K562 (cell line): ENCODE measurements around the gene SLC25A10. TPM values are rescaled to one million over a fixed set of nuclear protein-coding genes. Genes with fewer than 3 reads are reported as not detected.

ENCODE experiments used
- ATAC-seq: fragments of 200-7000 bp; cut with Tn5 transposase; 3 replicates; pipeline ENCODE4 v1.9.1; 2020; ENCODE audit warnings: moderate library complexity
- BruUV-seq: library from RNA; stranded (reverse); fragments of 400-500 nt; replicated peaks from 2 replicates; lab custom pipeline; 2021; lab: Mats Ljungman, UMichigan
- CTCF ChIA-PET: fragments of 300-600 bp; formaldehyde crosslinking; extraction: SDS; loops from one replicate; lab custom pipeline; 2021; ENCODE audit warnings: low intra/inter-chr PET ratio; lab: Yijun Ruan, JAX
- POLR2A ChIA-PET: fragments of 300-600, 350-650 bp; sonication (Branson Sonifier 250); formaldehyde crosslinking; extraction: SDS; loops from one replicate; lab custom pipeline; 2021; ENCODE audit warnings: antibody characterized with exemption, inconsistent platforms; lab: Yijun Ruan, JAX
- DNase-seq, 4 experiments: peaks; one replicate each; pipeline versions ENCODE4 v3.0.0 to v3.0.0-alpha.2; 2011 to 2018; ENCODE audit warnings: low spot score in 3 of 4, mixed read lengths in 3 of 4; ENCODE audit errors: extremely low read depth in 1 of 4
- FAIRE-seq: peaks from 2 replicates; lab custom pipeline; 2011; peaks lifted over from hg19 to GRCh38; lab: Jason Lieb, UNC
- H2AFZ ChIP-seq: 2 replicates; pipeline ENCODE4 v1.6.0; 2011; ENCODE audit warnings: low read depth, low read length, control low read depth, inconsistent platforms
- H3K27ac ChIP-seq: fragments of 200-600 bp; 3 replicates; pipeline ENCODE4 v1.8.0; 2011; ENCODE audit warnings: low read depth, mild to moderate bottlenecking, control low read depth, inconsistent platforms, low read length, moderate library complexity, mixed read lengths; ENCODE audit errors: extremely low read depth
- H3K27me3 ChIP-seq, 2 experiments: fragments of 300-600 bp in 1 of 2; 2 replicates in 1 of 2; 3 replicates in 1 of 2; pipeline versions ENCODE4 v1.6.0 to v1.8.0; 2011; ENCODE audit warnings: inconsistent platforms in 2 of 2, low read length in 2 of 2, mild to moderate bottlenecking in 1 of 2, mixed read lengths in 1 of 2, moderate library complexity in 1 of 2; ENCODE audit not compliant: control insufficient read depth in 2 of 2, insufficient read depth in 2 of 2
- H3K36me3 ChIP-seq: fragments of 300-600 bp; 3 replicates; pipeline ENCODE4 v1.8.0; 2011; ENCODE audit warnings: mild to moderate bottlenecking, low read length, inconsistent platforms; ENCODE audit not compliant: control insufficient read depth, insufficient read depth
- H3K4me1 ChIP-seq, 2 experiments: fragments of 200-600 bp in 1 of 2; replicated peaks in 1 of 2; 2 replicates in 1 of 2; 3 replicates in 1 of 2; pipeline versions ENCODE4 v1.5.1 to v1.8.0; 2011; ENCODE audit warnings: inconsistent platforms in 2 of 2, low read length in 2 of 2, mild to moderate bottlenecking in 1 of 2, mixed read lengths in 1 of 2, moderate library complexity in 1 of 2; ENCODE audit not compliant: control insufficient read depth in 2 of 2, insufficient read depth in 2 of 2
- H3K4me2 ChIP-seq: 2 replicates; pipeline ENCODE4 v1.6.1; 2011; ENCODE audit warnings: low read length, control low read depth, inconsistent platforms, mixed read lengths; ENCODE audit not compliant: insufficient read depth
- H3K4me3 ChIP-seq: fragments of 200-600 bp; sonication (generic), shearing (Covaris generic); 2 replicates; pipeline ENCODE4 v1.5.1; 2016; ENCODE audit warnings: control low read depth, inconsistent platforms
- H3K79me2 ChIP-seq: fragments of 200-600 bp; 3 replicates; pipeline ENCODE4 v1.8.0; 2011; ENCODE audit warnings: low read length, inconsistent platforms; ENCODE audit not compliant: control insufficient read depth, insufficient read depth
- H3K9ac ChIP-seq, 2 experiments: 2 replicates each; pipeline versions ENCODE4 v1.6.0 to v1.6.1; 2011; ENCODE audit warnings: low read depth in 2 of 2, low read length in 2 of 2, control low read depth in 1 of 2, inconsistent platforms in 1 of 2, mild to moderate bottlenecking in 1 of 2, mixed read lengths in 1 of 2; ENCODE audit not compliant: insufficient read depth in 1 of 2
- H3K9me1 ChIP-seq: one replicate; pipeline ENCODE4 v1.6.0; 2011; ENCODE audit warnings: inconsistent platforms, mild to moderate bottlenecking, low read length, moderate library complexity; ENCODE audit not compliant: control insufficient read depth, insufficient read depth
- H3K9me3 ChIP-seq: replicated peaks from 2 replicates; pipeline ENCODE4 v1.5.1; 2011; ENCODE audit warnings: low read depth, low read length, inconsistent platforms; ENCODE audit not compliant: control insufficient read depth, insufficient read depth
- H4K20me1 ChIP-seq: replicated peaks from 2 replicates; pipeline ENCODE4 v1.6.1; 2011; ENCODE audit warnings: low read length, inconsistent platforms, mixed read lengths; ENCODE audit not compliant: control insufficient read depth, insufficient read depth
- EWSR1 ChIP-seq: fragments of 450-650 bp; IDR thresholded peaks from 2 replicates; pipeline ENCODE4 v1.6.1; 2018; ENCODE audit warnings: borderline replicate concordance, mild to moderate bottlenecking, low read depth, moderate library complexity; ENCODE audit not compliant: partially characterized antibody
- ZBTB40 ChIP-seq, 2 experiments: fragments of 450-650 bp in 1 of 2; sonication (generic) in 1 of 2; formaldehyde crosslinking in 1 of 2; IDR thresholded peaks; 2 replicates each; pipeline versions ENCODE4 v1.7.1 to v1.9.0; 2016 to 2022; ENCODE audit warnings: inconsistent platforms in 1 of 2, mild to moderate bottlenecking in 1 of 2, missing genetic modification reagents in 1 of 2
- ZBTB8A ChIP-seq: fragments of 450-650 bp; IDR thresholded peaks from 2 replicates; pipeline ENCODE4 v1.6.1; 2018; ENCODE audit warnings: mild to moderate bottlenecking, moderate library complexity; ENCODE audit not compliant: partially characterized antibody
- ZNF717 ChIP-seq: fragments of 250-450 bp; sonication (Bioruptor Pico); IDR thresholded peaks from 2 replicates; pipeline ENCODE4 v1.5.0; 2021
- ZNF780A ChIP-seq: fragments of 250-450 bp; sonication (Bioruptor Pico); IDR thresholded peaks from 2 replicates; pipeline ENCODE4 v1.5.0; 2021; ENCODE audit warnings: mild to moderate bottlenecking
- ZSCAN32 ChIP-seq: fragments of 450-650 bp; formaldehyde crosslinking; IDR thresholded peaks from 2 replicates; pipeline ENCODE4 v1.4.0; 2020; ENCODE audit warnings: mild to moderate bottlenecking, moderate library complexity
- WGBS: fragments of 100-300 bp; shearing (Covaris generic); methylation state at CpG from one replicate; pipeline ENCODE4 v1.1.6; 2016; ENCODE audit warnings: low coverage, mixed read lengths; ENCODE audit not compliant: insufficient coverage; ENCODE audit errors: missing lambda C conversion rate; 5-methylcytosine and 5-hydroxymethylcytosine counted together
- in situ Hi-C: fragments of 300-500 bp; cut with MboI; formaldehyde crosslinking; loops from 4 replicates; pipeline ENCODE4 v1.15.0; 2018; ENCODE audit warnings: inconsistent platforms, mixed read lengths
- intact Hi-C: fragments of 100-400 bp; cut with micrococcal nuclease; formaldehyde crosslinking; loops from 2 replicates; pipeline ENCODE4 v1.14.2; 2022
- polyA plus RNA-seq, 8 experiments: library from polyadenylated mRNA; depleted of rRNA in 4 of 8; stranded (reverse) in 5 of 8; unstranded in 3 of 8; fragments of >200 nt; fragmentation: Nextera tagmentation in 2 of 8; fragmentation: Illumina TruSeq in 1 of 8; extraction: Ambion mirVana in 2 of 8; extraction: Trizol in 1 of 8; gene quantifications; 2 replicates each; pipeline versions ENCODE4 v1.2.1 to v1.2.3, GENCODE V29; 2011 to 2014; ENCODE audit warnings: inconsistent platforms in 1 of 8, missing spikeins in 1 of 8
- total RNA-seq, 7 experiments: library from RNA; depleted of rRNA in 6 of 7; stranded (reverse); fragments of >200 nt in 6 of 7; fragmentation: Illumina TruSeq in 2 of 7; extraction: Trizol in 2 of 7; gene quantifications; 2 replicates each; pipeline versions ENCODE4 v1.2.1 to v1.2.3, GENCODE V29; 2011 to 2021; ENCODE audit warnings: low replicate concordance in 1 of 7

The SLC25A10 gene
- total and polyA plus RNA-seq, 9 of the 15 experiments (the other 6 are each of a cell fraction or from before 2014, with no cell fraction given) = 0.10 to 85.6 (median 34.3) TPM

GRCh38 chr17:81725439-81725838 is 13.4 kb downstream of the SLC25A10 start:
- no peaks in the 10 kb centered on the region for H3K9me1 ChIP-seq
- H3K9ac ChIP-seq = no peak overlapping the region
- H3K27me3 ChIP-seq = no peaks in the 10 kb centered on the region
- POLR2A ChIA-PET = interaction anchor here (0.6 to 5.4 kb wide), 7 partner anchors 12 to 132 kb away, joined by 3 to 59 read pairs (median 3); partner anchors contain the start of gene SLC25A10
- no peak overlapping the region for H3K27ac ChIP-seq
- H3K36me3 ChIP-seq = peaks cover 3% of the 10 kb centered on the region; the same call in 1 of the 3 replicates
- CTCF ChIA-PET = interaction anchor here (0.6 kb wide), 1 partner anchor 717 kb away, joined by 3 read pairs; no protein-coding TSS in a partner anchor
- H3K4me3 ChIP-seq = no peak overlapping the region
- in situ Hi-C loops = no loop called here
- ATAC-seq = no peak
- no peaks in the 10 kb centered on the region for H3K9me3 ChIP-seq
- no peak overlapping the region for H2AFZ ChIP-seq
- no peak for FAIRE-seq
- BruUV-seq = no TSS peak
- WGBS = 57% methylated on average over 8 of the region's 9 CpGs
- H4K20me1 ChIP-seq = no peaks in the 10 kb centered on the region; the same call in 1 of the 2 replicates
- no peak overlapping the region for H3K4me2 ChIP-seq
- intact Hi-C loops = no loop called here
- H3K4me1 ChIP-seq = peaks cover 19 to 56% of the 10 kb centered on the region in 2 experiments
- no peak for TF ChIP-seq ZNF780A (CRISPR knock-in tag)
- no peak for TF ChIP-seq EWSR1
- no peak for TF ChIP-seq ZBTB8A
- TF ChIP-seq, all 486 proteins: peak for 0
- no peaks in the 10 kb centered on the region for H3K79me2 ChIP-seq
- DNase-seq = no peak

- no peaks in the 10 kb centered on the region for H3K9me3 ChIP-seq
- intact Hi-C loops = no loop called here
- H2AFZ ChIP-seq = no peak overlapping the region
- no peaks in the 10 kb centered on the region for H3K9me1 ChIP-seq
- in situ Hi-C loops = no loop called here
- DNase-seq (no peak), FAIRE-seq (no peak), ATAC-seq (no peak)
- H3K4me3 ChIP-seq = no peak overlapping the region
- H3K36me3 ChIP-seq = no peaks in the 10 kb centered on the region; the same call in 2 of the 3 replicates
- H3K4me1 ChIP-seq = peaks cover 19 to 51% of the 10 kb centered on the region in 2 experiments
- BruUV-seq = no TSS peak
- ChIA-PET CTCF (interaction anchor here (0.6 kb wide), 1 partner anchor 716 kb away, joined by 3 read pairs; no protein-coding TSS in a partner anchor), POLR2A (interaction anchor here (0.7 to 5.4 kb wide), 4 partner anchors 13 to 19 kb away, joined by 3 to 59 read pairs (median 4); partner anchors contain the start of gene SLC25A10)
- no peaks in the 10 kb centered on the region for H3K27me3 ChIP-seq
- no peaks in the 10 kb centered on the region for H3K79me2 ChIP-seq
- H3K27ac ChIP-seq = no peak overlapping the region
- WGBS = 72% methylated on average over 9 of the region's 9 CpGs
- H3K4me2 ChIP-seq = no peak overlapping the region
- no peaks in the 10 kb centered on the region; the same call in 1 of the 2 replicates for H4K20me1 ChIP-seq
- peak overlapping the region in 1 of 2 experiments; percentile 47; a peak in 1 of 4 replicates for H3K9ac ChIP-seq
- TF ChIP-seq ZBTB40 (IDR thresholded peaks at IDR 0.05) = no peak
- TF ChIP-seq ZBTB40 (CRISPR knock-in tag; IDR thresholded peaks at IDR 0.05) = no peak
- no peak for TF ChIP-seq ZSCAN32 (CRISPR knock-in tag)
- no peak for TF ChIP-seq ZNF717 (CRISPR knock-in tag)
Observed at GRCh38 chr17:81726004-81726403, 13.9 kb downstream of the SLC25A10 start.
